IMR-90 (cell line): ENCODE measurements around the gene CTNNBIP1. TPM values are rescaled to one million over a fixed set of nuclear protein-coding genes. Genes with fewer than 3 reads are reported as not detected.

Experiments
- ATAC-seq: fragments of 200-7000 bp; cut with Tn5 transposase; 2 replicates; pipeline ENCODE4 v1.9.1; 2020; ENCODE audit warnings: low read depth, mild to moderate bottlenecking, moderate library complexity
- BruUV-seq: library from RNA; stranded (reverse); fragments of 400-500 nt; replicated peaks from 2 replicates; lab custom pipeline; 2021; lab: Mats Ljungman, UMichigan
- CTCF ChIA-PET: fragments of 300-600 bp; formaldehyde crosslinking; extraction: SDS; loops from one replicate; lab custom pipeline; 2021; ENCODE audit warnings: antibody characterized with exemption; lab: Yijun Ruan, JAX
- POLR2A ChIA-PET: fragments of 300-600 bp; sonication (Branson Sonifier 250); formaldehyde crosslinking; loops from one replicate; lab custom pipeline; 2022; ENCODE audit warnings: antibody characterized with exemption; ENCODE audit not compliant: unreplicated experiment; lab: Charles Lee
- DNase-seq: peaks from one replicate; pipeline ENCODE4 v3.0.0; 2013
- H2AFZ ChIP-seq: replicated peaks from 2 replicates; pipeline ENCODE3; 2013; ENCODE audit warnings: low read length, mild to moderate bottlenecking; ENCODE audit not compliant: poor library complexity
- H2AK5ac ChIP-seq: 2 replicates; pipeline ENCODE4 v1.6.1; 2013; ENCODE audit warnings: low read depth, low read length, inconsistent platforms
- H2AK9ac ChIP-seq: replicated peaks from 2 replicates; pipeline ENCODE3; 2013; ENCODE audit warnings: mild to moderate bottlenecking, low read depth, low read length, moderate library complexity; ENCODE audit not compliant: poor library complexity
- H2BK120ac ChIP-seq: 2 replicates; pipeline ENCODE4 v1.6.1; 2013; ENCODE audit warnings: low read depth, low read length, inconsistent platforms
- H2BK15ac ChIP-seq: 3 replicates; pipeline ENCODE4 v1.6.1; 2013; ENCODE audit warnings: low read depth, low read length, inconsistent platforms
- H2BK20ac ChIP-seq: 2 replicates; pipeline ENCODE4 v1.6.1; 2013; ENCODE audit warnings: low read depth, mild to moderate bottlenecking, inconsistent platforms, low read length, moderate library complexity
- H2BK5ac ChIP-seq: 2 replicates; pipeline ENCODE4 v1.6.1; 2013; ENCODE audit warnings: mild to moderate bottlenecking, low read depth, low read length, inconsistent platforms; ENCODE audit not compliant: poor library complexity, severe bottlenecking
- H3K14ac ChIP-seq: replicated peaks from 2 replicates; pipeline ENCODE4 v1.6.1; 2013; ENCODE audit warnings: low read depth, low read length, inconsistent platforms
- H3K18ac ChIP-seq: 2 replicates; pipeline ENCODE4 v1.6.1; 2013; ENCODE audit warnings: low read depth, low read length, control low read depth
- H3K23ac ChIP-seq: 2 replicates; pipeline ENCODE4 v1.6.1; 2013; ENCODE audit warnings: low read depth, low read length, inconsistent platforms
- H3K27ac ChIP-seq: 2 replicates; pipeline ENCODE4 v1.5.1; 2013; ENCODE audit warnings: mild to moderate bottlenecking, control low read depth, low read length; ENCODE audit not compliant: insufficient read depth
- H3K27me3 ChIP-seq: 2 replicates; pipeline ENCODE4 v1.6.1; 2013; ENCODE audit warnings: low read length; ENCODE audit not compliant: control insufficient read depth, insufficient read depth
- H3K36me3 ChIP-seq: 2 replicates; pipeline ENCODE4 v1.6.1; 2013; ENCODE audit warnings: low read length, mixed read lengths; ENCODE audit not compliant: control insufficient read depth, insufficient read depth
- H3K4ac ChIP-seq: 2 replicates; pipeline ENCODE4 v1.6.1; 2013; ENCODE audit warnings: low read depth, low read length, inconsistent platforms
- H3K4me1 ChIP-seq: 2 replicates; pipeline ENCODE4 v1.6.1; 2013; ENCODE audit warnings: low read length, mixed read lengths; ENCODE audit not compliant: control insufficient read depth, insufficient read depth
- H3K4me2 ChIP-seq: 2 replicates; pipeline ENCODE4 v1.6.1; 2013; ENCODE audit warnings: low read depth, mild to moderate bottlenecking, control low read depth, low read length, moderate library complexity
- H3K4me3 ChIP-seq: 2 replicates; pipeline ENCODE4 v1.5.1; 2013; ENCODE audit warnings: low read depth, mild to moderate bottlenecking, control low read depth, low read length, moderate library complexity; ENCODE audit not compliant: insufficient read depth
- H3K56ac ChIP-seq: 2 replicates; pipeline ENCODE4 v1.6.1; 2013; ENCODE audit warnings: low read length, inconsistent platforms; ENCODE audit not compliant: insufficient read depth; ENCODE audit errors: extremely low read depth
- H3K79me1 ChIP-seq, 2 experiments: 2 replicates each; pipeline ENCODE4 v1.6.1; 2013; ENCODE audit warnings: low read length in 2 of 2, inconsistent platforms in 1 of 2, low read depth in 1 of 2
- H3K9ac ChIP-seq: 2 replicates; pipeline ENCODE4 v1.6.1; 2013; ENCODE audit warnings: low read depth, low read length, control low read depth
- H3K9me1 ChIP-seq: 2 replicates; pipeline ENCODE4 v1.6.1; 2013; ENCODE audit warnings: low read length, inconsistent platforms; ENCODE audit not compliant: insufficient read depth
- H3K9me3 ChIP-seq: 2 replicates; pipeline ENCODE4 v1.6.1; 2013; ENCODE audit warnings: low read length; ENCODE audit not compliant: control insufficient read depth, insufficient read depth
- H4K20me1 ChIP-seq: 2 replicates; pipeline ENCODE4 v1.6.1; 2013; ENCODE audit warnings: low read length, inconsistent platforms; ENCODE audit not compliant: insufficient read depth
- H4K5ac ChIP-seq: 2 replicates; pipeline ENCODE4 v1.6.1; 2013; ENCODE audit warnings: mild to moderate bottlenecking, low read depth, low read length, control low read depth
- H4K8ac ChIP-seq, 2 experiments: 2 replicates each; pipeline ENCODE4 v1.6.1; 2013; ENCODE audit warnings: low read depth in 2 of 2, low read length in 2 of 2, control low read depth in 1 of 2, inconsistent platforms in 1 of 2
- H4K91ac ChIP-seq: 2 replicates; pipeline ENCODE4 v1.6.1; 2013; ENCODE audit warnings: low read depth, low read length, inconsistent platforms; ENCODE audit not compliant: insufficient read depth
- BHLHE40 ChIP-seq: fragments of 150-350 bp; IDR thresholded peaks from 2 replicates; pipeline ENCODE4 v1.6.1; 2016; ENCODE audit warnings: mild to moderate bottlenecking, low read depth, low read length
- CEBPB ChIP-seq: IDR thresholded peaks from 2 replicates; pipeline ENCODE4 v1.6.1; 2012; ENCODE audit warnings: low read depth, low read length, improper control_type of control experiment
- CHD1 ChIP-seq: IDR thresholded peaks from 2 replicates; pipeline ENCODE4 v1.6.1; 2012; ENCODE audit warnings: low read depth, low read length, improper control_type of control experiment
- ELK1 ChIP-seq: fragments of 150-350 bp; IDR thresholded peaks from 2 replicates; pipeline ENCODE4 v1.6.1; 2016; ENCODE audit warnings: low read depth, mild to moderate bottlenecking, low read length, moderate library complexity, borderline replicate concordance
- FOS ChIP-seq: fragments of 150-350 bp; IDR thresholded peaks from 2 replicates; pipeline ENCODE4 v1.6.1; 2016; ENCODE audit warnings: low read depth, low read length
- MAFK ChIP-seq: IDR thresholded peaks from 2 replicates; pipeline ENCODE4 v1.6.1; 2012; ENCODE audit warnings: low read depth, low read length, improper control_type of control experiment
- MAZ ChIP-seq: IDR thresholded peaks from 2 replicates; pipeline ENCODE4 v1.6.1; 2012; ENCODE audit warnings: low read depth, mild to moderate bottlenecking, low read length, improper control_type of control experiment, moderate library complexity, borderline replicate concordance
- MXI1 ChIP-seq: IDR thresholded peaks from 2 replicates; pipeline ENCODE4 v1.6.1; 2012; ENCODE audit warnings: low read depth, mild to moderate bottlenecking, low read length, moderate library complexity, borderline replicate concordance
- NFE2L2 ChIP-seq: fragments of 150-350 bp; IDR thresholded peaks from 2 replicates; pipeline ENCODE4 v1.6.1; 2016; ENCODE audit warnings: low read depth, mild to moderate bottlenecking, low read length
- POLR2A ChIP-seq: IDR thresholded peaks from 2 replicates; pipeline ENCODE4 v1.6.1; 2012; ENCODE audit warnings: mild to moderate bottlenecking, low read depth, low read length
- RAD21 ChIP-seq: IDR thresholded peaks from 2 replicates; pipeline ENCODE4 v1.6.1; 2012; ENCODE audit warnings: low read length, improper control_type of control experiment
- RCOR1 ChIP-seq: IDR thresholded peaks from 2 replicates; pipeline ENCODE4 v1.6.1; 2012; ENCODE audit warnings: mild to moderate bottlenecking, low read length, improper control_type of control experiment; ENCODE audit not compliant: insufficient replicate concordance
- RFX5 ChIP-seq: IDR thresholded peaks from 2 replicates; pipeline ENCODE4 v1.8.0; 2012; ENCODE audit warnings: low read depth, mild to moderate bottlenecking, low read length, moderate library complexity
- SMC3 ChIP-seq: fragments of 150-350 bp; IDR thresholded peaks from 2 replicates; pipeline ENCODE4 v1.6.1; 2016; ENCODE audit warnings: low read depth, mild to moderate bottlenecking, antibody characterized with exemption, low read length, moderate library complexity
- USF2 ChIP-seq: fragments of 150-350 bp; IDR thresholded peaks from 2 replicates; pipeline ENCODE4 v1.6.1; 2017; ENCODE audit warnings: mild to moderate bottlenecking, antibody characterized with exemption, low read length, low read depth
- WGBS, 2 experiments: methylation state at CpG; one replicate each; pipeline versions ENCODE4 v1.1.5 to v1.1.7; 2013; ENCODE audit warnings: missing lambda C conversion rate in 2 of 2; ENCODE audit not compliant: insufficient read length in 1 of 2; ENCODE audit errors: extremely low coverage in 2 of 2; 5-methylcytosine and 5-hydroxymethylcytosine counted together
- dilution Hi-C: fragments of 300-500 bp; cut with HindIII; formaldehyde crosslinking; loops from one replicate; pipeline ENCODE4 v1.14.3; 2018; ENCODE audit warnings: low sequenced_read_pairs; ENCODE audit not compliant: unreplicated experiment
- in situ Hi-C: fragments of 300-500 bp; cut with MboI; formaldehyde crosslinking; loops from 3 replicates; pipeline ENCODE4 v1.14.3; 2019; ENCODE audit warnings: low sequenced_read_pairs, inconsistent platforms, mixed read lengths
- intact Hi-C: fragments of 100-400 bp; cut with micrococcal nuclease; formaldehyde crosslinking; loops from 2 replicates; pipeline ENCODE4 v1.10.0; 2022
- polyA plus RNA-seq, 3 experiments: library from polyadenylated mRNA; depleted of rRNA; stranded (reverse); fragments of >200 nt; gene quantifications; 2 replicates each; pipeline ENCODE4 v1.2.3, GENCODE V29; 2012; ENCODE audit warnings: low replicate concordance in 1 of 3
- total RNA-seq: library from RNA; depleted of rRNA; stranded (reverse); fragments of >200 nt; gene quantifications from 2 replicates; pipeline ENCODE4 v1.2.3, GENCODE V29; 2012
- TF ChIP-seq, protein P1 (sequence below): conservative IDR thresholded peaks from 2 replicates; pipeline ENCODE4 v1.5.1; 2012; ENCODE audit warnings: mild to moderate bottlenecking, low read depth, low read length, improper control_type of control experiment

Gene CTNNBIP1
- total and polyA plus RNA-seq, 2 of the 4 experiments (the other 2 are of a cell fraction): 24.7 to 28.5 TPM

DNA sequence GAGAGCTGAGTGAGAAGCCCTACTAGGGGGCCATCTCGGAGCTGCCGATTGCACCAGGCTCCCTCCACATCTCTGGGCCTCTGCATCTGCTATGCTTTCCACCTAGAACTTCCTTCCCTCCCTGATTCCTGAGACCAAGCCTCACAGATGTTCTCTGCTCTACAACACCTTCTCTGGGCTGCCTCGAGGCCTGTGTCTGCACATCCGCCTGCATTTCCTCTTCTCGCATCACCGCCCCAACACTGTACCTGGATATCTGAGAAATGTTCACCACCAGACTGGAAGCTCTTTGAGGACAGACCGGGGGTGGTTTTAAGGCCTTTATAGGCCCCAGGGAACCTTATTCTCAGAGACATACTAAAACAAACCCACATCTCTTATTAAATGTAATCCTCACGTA is 20.7 kb downstream of the CTNNBIP1 start:
- in situ Hi-C loops (no loop called here), dilution Hi-C loops (no loop called here), intact Hi-C loops (no loop called here)
- Histone ChIP-seq H2BK120ac (peak overlapping the region; percentile 95), H2BK5ac (peak overlapping the region; percentile 86), H3K9me3 (no peaks in the 10 kb centered on the region), H3K79me1 (peaks cover 17 to 57% of the 10 kb centered on the region in 2 experiments; a peak in 3 of 4 replicates), H2BK20ac (peak overlapping the region; percentile 95), H3K18ac (no peak overlapping the region), H3K4me1 (peaks cover 36% of the 10 kb centered on the region), H3K9me1 (peaks cover 32% of the 10 kb centered on the region), H4K8ac (peak overlapping the region in 1 of 2 experiments; percentile 84; a peak in 2 of 4 replicates), H3K56ac (no peak overlapping the region), H3K4ac (peak overlapping the region; percentile 96), H2AK9ac (peak overlapping the region; percentile 78), H4K91ac (peak overlapping the region; percentile 85), H3K27ac (peak overlapping the region; percentile 28; the same call in 1 of the 2 replicates), H2AFZ (no peak overlapping the region), H2BK15ac (peak overlapping the region; percentile 10; the same call in 1 of the 3 replicates), H4K5ac (no peak overlapping the region), H3K9ac (no peak overlapping the region), H3K27me3 (no peaks in the 10 kb centered on the region), H3K4me2 (no peak overlapping the region), H3K36me3 (no peaks in the 10 kb centered on the region), H3K23ac (peak overlapping the region; percentile 70; the same call in 1 of the 2 replicates), H3K14ac (peak overlapping the region; percentile 94), H3K4me3 (no peak overlapping the region), H2AK5ac (peak overlapping the region; percentile 97), H4K20me1 (no peaks in the 10 kb centered on the region)
- DNase-seq (no peak), ATAC-seq (no peak)
- TF ChIP-seq, protein P1, sequence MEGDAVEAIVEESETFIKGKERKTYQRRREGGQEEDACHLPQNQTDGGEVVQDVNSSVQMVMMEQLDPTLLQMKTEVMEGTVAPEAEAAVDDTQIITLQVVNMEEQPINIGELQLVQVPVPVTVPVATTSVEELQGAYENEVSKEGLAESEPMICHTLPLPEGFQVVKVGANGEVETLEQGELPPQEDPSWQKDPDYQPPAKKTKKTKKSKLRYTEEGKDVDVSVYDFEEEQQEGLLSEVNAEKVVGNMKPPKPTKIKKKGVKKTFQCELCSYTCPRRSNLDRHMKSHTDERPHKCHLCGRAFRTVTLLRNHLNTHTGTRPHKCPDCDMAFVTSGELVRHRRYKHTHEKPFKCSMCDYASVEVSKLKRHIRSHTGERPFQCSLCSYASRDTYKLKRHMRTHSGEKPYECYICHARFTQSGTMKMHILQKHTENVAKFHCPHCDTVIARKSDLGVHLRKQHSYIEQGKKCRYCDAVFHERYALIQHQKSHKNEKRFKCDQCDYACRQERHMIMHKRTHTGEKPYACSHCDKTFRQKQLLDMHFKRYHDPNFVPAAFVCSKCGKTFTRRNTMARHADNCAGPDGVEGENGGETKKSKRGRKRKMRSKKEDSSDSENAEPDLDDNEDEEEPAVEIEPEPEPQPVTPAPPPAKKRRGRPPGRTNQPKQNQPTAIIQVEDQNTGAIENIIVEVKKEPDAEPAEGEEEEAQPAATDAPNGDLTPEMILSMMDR: no peak
- TF ChIP-seq CHD1 (no peak), CEBPB (no peak), NFE2L2 (no peak), USF2 (no peak), MXI1 (no peak), BHLHE40 (no peak), RCOR1 (no peak), ELK1 (no peak), RAD21 (no peak), MAZ (no peak), POLR2A (no peak), FOS (no peak), RFX5 (no peak), SMC3 (no peak), MAFK (no peak)
- no CpG with 5 or more reads among the region's 8 CpGs for WGBS, 2 experiments
- CTCF ChIA-PET: interaction anchor here (1.1 kb wide), 1 partner anchor 25 kb away, joined by 3 read pairs; no protein-coding TSS in a partner anchor
- no TSS peak for BruUV-seq
- POLR2A ChIA-PET: no interaction called here
